HEK293 (cell line): Measurements from ENCODE around the gene TFE3.

ENCODE experiments used
- BCL11A ChIP-seq: fragments of 450-650 bp; formaldehyde crosslinking; IDR thresholded peaks from 2 replicates; pipeline ENCODE4 v1.5.1; 2016; ENCODE audit warnings: low read depth, missing biosample characterization, missing genetic modification characterization
- CTCF ChIP-seq: fragments of 450-650 bp; formaldehyde crosslinking; IDR thresholded peaks from 2 replicates; pipeline ENCODE4 v1.5.1; 2016; ENCODE audit warnings: missing biosample characterization, missing genetic modification characterization
- ZBTB17 ChIP-seq: fragments of 450-650 bp; formaldehyde crosslinking; IDR thresholded peaks from 2 replicates; pipeline ENCODE4 v1.5.1; 2016; ENCODE audit warnings: missing biosample characterization, missing genetic modification characterization
- ZNF133 ChIP-seq: fragments of 450-650 bp; formaldehyde crosslinking; IDR thresholded peaks from 2 replicates; pipeline ENCODE4 v1.5.1; 2016; ENCODE audit warnings: missing biosample characterization, missing genetic modification characterization
- ZNF274 ChIP-seq, 2 experiments: fragments of 200-500 bp in 1 of 2; fragments of 450-650 bp in 1 of 2; sonication (Bioruptor generic) in 1 of 2; formaldehyde crosslinking in 1 of 2; IDR thresholded peaks; 2 replicates each; pipeline versions ENCODE4 v1.5.1 to v1.6.1; 2014 to 2016; ENCODE audit warnings: borderline replicate concordance in 1 of 2, inconsistent platforms in 1 of 2, low read length in 1 of 2, missing biosample characterization in 1 of 2, missing genetic modification characterization in 1 of 2
- ZNF350 ChIP-seq: fragments of 450-650 bp; formaldehyde crosslinking; IDR thresholded peaks from 2 replicates; pipeline ENCODE4 v1.5.0; 2017; ENCODE audit warnings: missing biosample characterization, mild to moderate bottlenecking, missing genetic modification characterization
- TF ChIP-seq, protein P1 (sequence below): fragments of 450-650 bp; formaldehyde crosslinking; IDR thresholded peaks from 2 replicates; pipeline ENCODE4 v1.5.1; 2016; ENCODE audit warnings: missing biosample characterization, missing genetic modification characterization

DNA sequence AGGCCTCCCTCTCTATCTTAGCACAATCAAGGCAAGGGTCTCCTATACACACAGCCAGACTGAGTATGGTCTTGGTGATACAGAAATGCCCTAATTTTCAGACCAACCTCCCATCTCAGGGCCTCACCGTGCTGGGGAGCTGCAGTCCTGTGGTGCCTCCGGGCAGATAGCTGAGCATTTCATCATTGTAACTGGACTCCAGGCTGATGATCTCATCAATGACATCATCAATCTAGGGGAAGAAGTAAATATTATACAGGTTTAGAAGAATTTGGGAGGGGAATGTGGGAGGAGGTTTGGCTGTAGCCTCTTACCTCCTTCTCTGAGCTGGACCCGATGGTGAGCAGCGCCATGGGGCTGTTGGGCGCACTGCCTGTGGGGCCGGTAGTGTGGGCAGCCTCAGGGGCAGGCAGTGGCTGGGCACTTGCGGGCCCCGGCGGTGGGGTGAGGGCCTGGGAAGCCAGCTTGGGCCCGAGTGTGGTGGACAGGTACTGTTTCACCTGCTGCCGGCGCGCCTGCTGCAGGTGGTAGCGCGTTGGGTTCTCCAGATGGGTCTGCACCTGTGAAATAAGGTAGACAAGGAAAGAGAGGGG, 5.2 kb downstream of the TFE3 start:
- TF ChIP-seq ZNF133 (tag by site-specific recombination) (no peak), ZBTB17 (no peak), BCL11A (tag by site-specific recombination) (no peak), CTCF (no peak), ZNF274 (IDR thresholded peaks at IDR 0.05; ENCODE audit: low read length) (no peak), ZNF274 (tag by site-specific recombination; IDR thresholded peaks at IDR 0.05; ENCODE audit: borderline replicate concordance) (no peak), ZNF350 (tag by site-specific recombination) (no peak)
- TF ChIP-seq, protein P1, sequence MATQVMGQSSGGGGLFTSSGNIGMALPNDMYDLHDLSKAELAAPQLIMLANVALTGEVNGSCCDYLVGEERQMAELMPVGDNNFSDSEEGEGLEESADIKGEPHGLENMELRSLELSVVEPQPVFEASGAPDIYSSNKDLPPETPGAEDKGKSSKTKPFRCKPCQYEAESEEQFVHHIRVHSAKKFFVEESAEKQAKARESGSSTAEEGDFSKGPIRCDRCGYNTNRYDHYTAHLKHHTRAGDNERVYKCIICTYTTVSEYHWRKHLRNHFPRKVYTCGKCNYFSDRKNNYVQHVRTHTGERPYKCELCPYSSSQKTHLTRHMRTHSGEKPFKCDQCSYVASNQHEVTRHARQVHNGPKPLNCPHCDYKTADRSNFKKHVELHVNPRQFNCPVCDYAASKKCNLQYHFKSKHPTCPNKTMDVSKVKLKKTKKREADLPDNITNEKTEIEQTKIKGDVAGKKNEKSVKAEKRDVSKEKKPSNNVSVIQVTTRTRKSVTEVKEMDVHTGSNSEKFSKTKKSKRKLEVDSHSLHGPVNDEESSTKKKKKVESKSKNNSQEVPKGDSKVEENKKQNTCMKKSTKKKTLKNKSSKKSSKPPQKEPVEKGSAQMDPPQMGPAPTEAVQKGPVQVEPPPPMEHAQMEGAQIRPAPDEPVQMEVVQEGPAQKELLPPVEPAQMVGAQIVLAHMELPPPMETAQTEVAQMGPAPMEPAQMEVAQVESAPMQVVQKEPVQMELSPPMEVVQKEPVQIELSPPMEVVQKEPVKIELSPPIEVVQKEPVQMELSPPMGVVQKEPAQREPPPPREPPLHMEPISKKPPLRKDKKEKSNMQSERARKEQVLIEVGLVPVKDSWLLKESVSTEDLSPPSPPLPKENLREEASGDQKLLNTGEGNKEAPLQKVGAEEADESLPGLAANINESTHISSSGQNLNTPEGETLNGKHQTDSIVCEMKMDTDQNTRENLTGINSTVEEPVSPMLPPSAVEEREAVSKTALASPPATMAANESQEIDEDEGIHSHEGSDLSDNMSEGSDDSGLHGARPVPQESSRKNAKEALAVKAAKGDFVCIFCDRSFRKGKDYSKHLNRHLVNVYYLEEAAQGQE (tag by site-specific recombination) = no peak
